Spleen (tissue), 13 donors: ENCODE measurements around the gene TM9SF3. TPM values are rescaled to one million over a fixed set of nuclear protein-coding genes. Genes with fewer than 3 reads are reported as not detected.
A peak's percentile ranks its signal among the peaks of the same experiment; 100 is the strongest.

Experiments used
- DNase-seq: peaks from one replicate; pipeline ENCODE4 v3.0.0-alpha.2; 2020
- H3K27ac ChIP-seq, 8 donors: fragments of 200-600 bp; sonication (generic) in 7 of 8; 1 replicate in 4 of 8; 2 replicates in 4 of 8; pipeline versions ENCODE4 v1.5.0 to v1.8.0; 2016 to 2021; ENCODE audit warnings: inconsistent platforms in 4 of 8, mild to moderate bottlenecking in 4 of 8, moderate library complexity in 1 of 8
- H3K27me3 ChIP-seq, 7 donors: fragments of 200-600 bp; sonication (generic) in 6 of 7; replicated peaks in 1 of 7; 1 replicate in 4 of 7; 2 replicates in 3 of 7; pipeline versions ENCODE4 v1.5.0 to v1.8.0; 2016 to 2021; ENCODE audit warnings: inconsistent platforms in 3 of 7, mild to moderate bottlenecking in 1 of 7
- H3K36me3 ChIP-seq, 6 donors: fragments of 200-600 bp; sonication (generic) in 5 of 6; 1 replicate in 4 of 6; 2 replicates in 2 of 6; pipeline versions ENCODE4 v1.5.0 to v1.8.0; 2016 to 2021; ENCODE audit warnings: inconsistent platforms in 2 of 6
- H3K4me1 ChIP-seq, 6 donors: fragments of 200-600 bp; sonication (generic) in 5 of 6; 1 replicate in 3 of 6; 2 replicates in 3 of 6; pipeline versions ENCODE4 v1.5.0 to v1.8.0; 2016 to 2021; ENCODE audit warnings: inconsistent platforms in 3 of 6
- H3K4me3 ChIP-seq, 8 donors: fragments of 200-600 bp; sonication (generic) in 7 of 8; 1 replicate in 4 of 8; 2 replicates in 4 of 8; pipeline versions ENCODE4 v1.5.0 to v1.8.0; 2016 to 2021; ENCODE audit warnings: inconsistent platforms in 4 of 8, mild to moderate bottlenecking in 4 of 8, moderate library complexity in 2 of 8
- H3K9me3 ChIP-seq, 8 donors: fragments of 200-600 bp; sonication (generic) in 7 of 8; 1 replicate in 4 of 8; 2 replicates in 4 of 8; pipeline versions ENCODE4 v1.5.0 to v1.8.0; 2016 to 2021; ENCODE audit warnings: inconsistent platforms in 4 of 8
- POLR2A ChIP-seq, 3 donors: fragments of 450-650 bp; IDR thresholded peaks; one replicate each; pipeline ENCODE4 v1.5.1; 2017; ENCODE audit warnings: antibody characterized with exemption in 3 of 3, mild to moderate bottlenecking in 1 of 3
- POLR2AphosphoS5 ChIP-seq, 3 donors: sonication (generic); formaldehyde crosslinking; IDR thresholded peaks; one replicate each; pipeline ENCODE4 v1.5.1; 2017; ENCODE audit warnings: antibody characterized with exemption in 3 of 3
- WGBS, 5 donors: extraction: QIAGEN DNeasy Blood & Tissue Kit in 3 of 5; methylation state at CpG; one replicate each; pipeline versions ENCODE4 v1.1.5 to v1.1.7; 2013 to 2018; 5-methylcytosine and 5-hydroxymethylcytosine counted together
- intact Hi-C: fragments of 100-400 bp; cut with DNase I; formaldehyde crosslinking; loops from one replicate; pipeline ENCODE4 v1.15.0; 2023; ENCODE audit warnings: low total_unique reads
- long read RNA-seq, 2 donors: transcript quantifications; one replicate each; lab custom pipeline, GENCODE V29; 2026
- polyA plus RNA-seq, 3 donors: library from polyadenylated mRNA; stranded (reverse); fragments of 200-250 nt; gene quantifications; one replicate each; pipeline ENCODE4 v1.2.1, GENCODE V29; 2013
- total RNA-seq, 7 donors: library from RNA; depleted of rRNA in 3 of 7; stranded (reverse); fragments of >200 nt in 3 of 7; fragmentation: NEBNext Ultra II Directional in 4 of 7; extraction: Animal tissue kit (Norgen Biotek cat#: 25700) in 4 of 7; gene quantifications; one replicate each; pipeline versions ENCODE4 v1.1.0 to v1.2.1, GENCODE V29; 2016 to 2021
- TF ChIP-seq, protein P1 (sequence below), 11 experiments: fragments of 200-600 bp in 7 of 11; fragments of 450-650 bp in 4 of 11; sonication (generic) in 4 of 11; IDR thresholded peaks in 8 of 11; conservative IDR thresholded peaks in 3 of 11; 1 replicate in 7 of 11; 2 replicates in 4 of 11; pipeline versions ENCODE4 v1.4.0 to v1.8.0; 2016 to 2021; ENCODE audit warnings: antibody characterized with exemption in 11 of 11, inconsistent platforms in 4 of 11, mild to moderate bottlenecking in 1 of 11
- donor health status: healthy with polysubstance abuse.
- donor health status: DM: no; HTN: no; CAD: no; lungs with moderate emphysema.
- donor health status: DM: no; HTN: no; CAD: no.
- donor health status: Bipolar disorder and iron deficiency.
- donor health status: healthy.
- donor health status: DM: no; HTN: no; CAD: no.
- donor health status: DM: yes; HTN: yes; CAD: no.

The TM9SF3 gene
- total RNA-seq (100 to 1,000 TPM in 1 of 7 donors, 10 to 100 TPM in 6; 65.7 to 107 (median 81.8) TPM), polyA plus RNA-seq (10 to 100 TPM; 13.2 to 18.4 (median 18.3) TPM)
- long read RNA-seq, donor 1, full-length matches to known transcripts = 30 of 44 reads
- long read RNA-seq, donor 1, partial matches to known transcripts = 14 of 44 reads
- long read RNA-seq, donor 1, other reads (novel, unspliced or antisense) = 0 of 44 reads
- long read RNA-seq, donor 2, full-length matches to known transcripts = 23 of 34 reads
- long read RNA-seq, donor 2, partial matches to known transcripts = 11 of 34 reads
- long read RNA-seq, donor 2, other reads (novel, unspliced or antisense) = 0 of 34 reads

DNA sequence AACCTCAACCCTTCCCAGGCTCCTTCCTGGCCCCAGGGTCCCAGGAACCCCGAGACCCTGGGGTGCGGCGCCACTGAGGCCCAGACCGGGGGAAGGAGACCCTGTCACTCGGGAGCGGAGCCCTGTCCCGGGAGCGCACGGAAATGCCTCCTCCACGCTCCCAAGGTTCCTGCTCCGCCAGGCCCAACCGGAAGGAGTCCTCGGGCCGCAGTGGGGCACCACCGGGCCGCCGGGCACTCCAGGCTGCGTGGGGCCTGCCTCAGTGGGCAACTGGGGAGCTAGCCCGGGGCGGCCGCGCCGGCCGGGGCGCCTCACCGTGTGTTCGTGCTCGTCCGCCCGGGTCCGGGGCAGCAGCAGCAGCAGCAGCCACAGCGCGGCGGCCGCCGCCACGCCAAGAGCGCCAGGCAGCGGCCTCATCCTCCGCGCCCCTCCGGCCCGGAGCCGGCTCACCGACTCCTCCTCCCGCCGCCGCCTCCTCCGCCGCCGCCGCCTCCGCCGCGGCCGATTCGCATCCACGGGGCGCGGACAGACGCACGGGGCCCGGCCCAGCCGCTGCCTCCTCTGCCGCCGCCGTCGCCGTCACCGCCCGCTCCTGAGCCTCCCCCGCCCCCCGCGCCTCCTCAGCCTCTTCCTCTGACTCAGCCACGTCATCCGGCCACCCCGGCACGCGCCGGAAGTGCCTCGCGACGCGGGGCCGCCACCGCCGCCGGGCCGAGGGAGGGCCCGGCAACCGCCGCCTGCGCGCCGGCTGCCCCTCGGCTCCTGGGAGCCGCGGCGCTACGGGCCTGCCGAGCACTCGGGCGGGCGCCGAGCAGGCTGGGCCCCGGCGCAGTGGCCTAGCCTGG is at the start of gene TM9SF3:
Gene TM9SF3, minus strand, starts transcription at position 594 of the 845 bp plus-strand sequence. Its CDS starts 177 bp downstream, at position 417.
- DNase-seq = peak; percentile 99
- peaks cover 0 to 4% (median 0%) of the 10 kb centered on the region in 6 donors for H3K36me3 ChIP-seq
- H3K4me3 ChIP-seq = peak within 1 kb of the TSS; percentile 75 to 93 (median 86)
- peak within 1 kb of the TSS; percentile 78 to 100 (median 98) for H3K27ac ChIP-seq
- intact Hi-C loops = no loop called here
- no peaks in the 10 kb centered on the region for H3K9me3 ChIP-seq
- TF ChIP-seq POLR2AphosphoS5 (IDR thresholded peaks at IDR 0.05) (peak; percentile 87 to 91 (median 88)), POLR2A (IDR thresholded peaks at IDR 0.05) (peak in 1 of 3 donors; percentile 76)
- TF ChIP-seq, protein P1, sequence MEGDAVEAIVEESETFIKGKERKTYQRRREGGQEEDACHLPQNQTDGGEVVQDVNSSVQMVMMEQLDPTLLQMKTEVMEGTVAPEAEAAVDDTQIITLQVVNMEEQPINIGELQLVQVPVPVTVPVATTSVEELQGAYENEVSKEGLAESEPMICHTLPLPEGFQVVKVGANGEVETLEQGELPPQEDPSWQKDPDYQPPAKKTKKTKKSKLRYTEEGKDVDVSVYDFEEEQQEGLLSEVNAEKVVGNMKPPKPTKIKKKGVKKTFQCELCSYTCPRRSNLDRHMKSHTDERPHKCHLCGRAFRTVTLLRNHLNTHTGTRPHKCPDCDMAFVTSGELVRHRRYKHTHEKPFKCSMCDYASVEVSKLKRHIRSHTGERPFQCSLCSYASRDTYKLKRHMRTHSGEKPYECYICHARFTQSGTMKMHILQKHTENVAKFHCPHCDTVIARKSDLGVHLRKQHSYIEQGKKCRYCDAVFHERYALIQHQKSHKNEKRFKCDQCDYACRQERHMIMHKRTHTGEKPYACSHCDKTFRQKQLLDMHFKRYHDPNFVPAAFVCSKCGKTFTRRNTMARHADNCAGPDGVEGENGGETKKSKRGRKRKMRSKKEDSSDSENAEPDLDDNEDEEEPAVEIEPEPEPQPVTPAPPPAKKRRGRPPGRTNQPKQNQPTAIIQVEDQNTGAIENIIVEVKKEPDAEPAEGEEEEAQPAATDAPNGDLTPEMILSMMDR (IDR thresholded peaks at IDR 0.05 in 8 of 11, conservative IDR thresholded peaks at IDR 0.05 in 3 of 11) = peak in 3 of 11 experiments; percentile 8 to 13 (median 13)
- no peaks in the 10 kb centered on the region for H3K27me3 ChIP-seq
- H3K4me1 ChIP-seq = peaks cover 43 to 77% (median 57%) of the 10 kb centered on the region in 6 donors
- 1% methylated on average over 29 to 107 of the region's 107 CpGs for WGBS, 5 donors

DNA sequence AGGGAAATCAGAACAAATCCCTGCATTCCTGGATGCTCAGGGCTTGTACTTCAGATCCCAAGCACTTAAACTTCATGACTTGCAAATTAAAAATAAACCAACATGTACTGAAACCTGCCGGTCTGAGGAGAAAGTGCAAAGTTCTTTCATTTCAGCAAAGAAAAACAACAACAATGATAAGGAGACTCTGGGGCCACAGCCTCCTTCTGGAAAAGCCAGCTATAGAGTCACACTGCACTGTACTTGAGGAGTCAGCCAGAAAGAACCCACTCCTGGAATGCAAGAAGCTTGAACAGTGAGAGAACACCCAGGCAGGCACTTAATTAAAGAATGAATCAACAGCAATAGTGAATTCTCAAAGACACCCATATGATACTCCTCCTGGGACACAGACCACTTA is 49.7 kb upstream of the TM9SF3 start:
- no peak for TF ChIP-seq POLR2A (IDR thresholded peaks at IDR 0.05)
- TF ChIP-seq, protein P1 (IDR thresholded peaks at IDR 0.05 in 8 of 11, conservative IDR thresholded peaks at IDR 0.05 in 3 of 11) = no peak
- TF ChIP-seq POLR2AphosphoS5 (IDR thresholded peaks at IDR 0.05) = no peak
- no peaks in the 10 kb centered on the region for H3K27me3 ChIP-seq
- H3K4me3 ChIP-seq = no peak overlapping the region
- DNase-seq = no peak
- H3K9me3 ChIP-seq = no peaks in the 10 kb centered on the region
- peaks cover 0 to 46% (median 8%) of the 10 kb centered on the region in 6 donors for H3K4me1 ChIP-seq
- intact Hi-C loops = no loop called here
- H3K36me3 ChIP-seq = peaks cover 0 to 98% (median 42%) of the 10 kb centered on the region in 6 donors
- no peak overlapping the region for H3K27ac ChIP-seq
- WGBS, 5 donors = 67 to 95% (median 80%) methylated on average over 1 of the region's 1 CpG

GRCh38 chr10:96632974-96633710 is 46.3 kb upstream of the TM9SF3 start:
- H3K36me3 ChIP-seq = peaks cover 0 to 99% (median 39%) of the 10 kb centered on the region in 6 donors
- no peak overlapping the region for H3K4me3 ChIP-seq
- peak overlapping the region in 4 of 8 donors; percentile 2 to 35 (median 24) for H3K27ac ChIP-seq
- TF ChIP-seq, protein P1 (IDR thresholded peaks at IDR 0.05 in 8 of 11, conservative IDR thresholded peaks at IDR 0.05 in 3 of 11) = no peak
- TF ChIP-seq POLR2A (IDR thresholded peaks at IDR 0.05) (no peak), POLR2AphosphoS5 (IDR thresholded peaks at IDR 0.05) (peak in 1 of 3 donors; percentile 5)
- intact Hi-C loops = no loop called here
- peaks cover 0 to 25% (median 7%) of the 10 kb centered on the region in 6 donors for H3K4me1 ChIP-seq
- WGBS, 5 donors = 68 to 93% (median 76%) methylated on average over 4 of the region's 4 CpGs
- H3K27me3 ChIP-seq = no peaks in the 10 kb centered on the region
- DNase-seq = no peak
- H3K9me3 ChIP-seq = no peaks in the 10 kb centered on the region
